ENCODE measurements around the gene AGAP5. TPM values are rescaled to one million over a fixed set of nuclear protein-coding genes. Genes with fewer than 3 reads are reported as not detected.

The AGAP5 gene
- total RNA-seq, 1 experiment from 2014 or later = 6.6 TPM

- Histone ChIP-seq H3K27me3 (ENCODE audit: control insufficient read depth, insufficient read depth, low read length) (no peaks in the 10 kb centered on the region), H3K4me3 (ENCODE audit: low read depth in 2 of 2, low read length in 2 of 2) (no peak within 1 kb of the TSS), H3K9me3 (ENCODE audit: control insufficient read depth, insufficient read depth, low read depth, low read length) (no peaks in the 10 kb centered on the region), H3K27ac (ENCODE audit: low read length) (no peak within 1 kb of the TSS), H3K4me1 (ENCODE audit: control insufficient read depth, insufficient read depth, low read length) (peaks cover 3% of the 10 kb centered on the region; the same call in 1 of the 2 replicates), H3K36me3 (ENCODE audit: control insufficient read depth, insufficient read depth, low read length) (no peaks in the 10 kb centered on the region)
- no TSS peak for BruUV-seq (replicated peaks)
- ATAC-seq (no peak), DNase-seq (ENCODE audit: low read depth, low spot score) (no peak)
- CTCF ChIA-PET = no interaction called here
- intact Hi-C loops (cut with micrococcal nuclease; ENCODE audit: unreplicated experiment) (no loop called here), in situ Hi-C loops (cut with HindIII; ENCODE audit: low pct_unique_long_range_greater_than_20kb, low sequenced_read_pairs) (no loop called here)
- POLR2A ChIA-PET = no interaction called here
- no peak for TF ChIP-seq TCF7L2 (IDR thresholded peaks at IDR 0.05; ENCODE audit: low read depth, low read length)
- no peak for TF ChIP-seq POLR2AphosphoS5 (IDR thresholded peaks at IDR 0.05; ENCODE audit: low read depth, low read length)
- no peak for TF ChIP-seq CTCF (IDR thresholded peaks at IDR 0.05)
- TF ChIP-seq SIN3A (IDR thresholded peaks at IDR 0.05; ENCODE audit: borderline replicate concordance, insufficient read depth, low read depth, low read length) = no peak
- no peak for TF ChIP-seq REST (IDR thresholded peaks at IDR 0.05; ENCODE audit: insufficient read depth in 1 of 2, low read depth in 2 of 2, low read length in 1 of 2)
Observed at GRCh38 chr10:73655990-73656298, 42.0 kb downstream of the AGAP5 start, which contains the start of gene SYNPO2L. Gene SYNPO2L (minus strand): TSS chr10:73656029. CDS start chr10:73655922, 107 bp downstream.

GRCh38 chr10:73655257-73655989, 42.5 kb downstream of the AGAP5 start:
- POLR2A ChIA-PET = no interaction called here
- Histone ChIP-seq H3K27me3 (ENCODE audit: control insufficient read depth, insufficient read depth, low read length) (no peaks in the 10 kb centered on the region), H3K27ac (ENCODE audit: low read length) (no peak overlapping the region), H3K9me3 (ENCODE audit: control insufficient read depth, insufficient read depth, low read depth, low read length) (no peaks in the 10 kb centered on the region), H3K36me3 (ENCODE audit: control insufficient read depth, insufficient read depth, low read length) (no peaks in the 10 kb centered on the region), H3K4me3 (ENCODE audit: low read depth in 2 of 2, low read length in 2 of 2) (no peak overlapping the region), H3K4me1 (ENCODE audit: control insufficient read depth, insufficient read depth, low read length) (no peaks in the 10 kb centered on the region)
- CTCF ChIA-PET = no interaction called here
- ATAC-seq (no peak), DNase-seq (ENCODE audit: low read depth, low spot score) (no peak)
- intact Hi-C loops (cut with micrococcal nuclease; ENCODE audit: unreplicated experiment) (no loop called here), in situ Hi-C loops (cut with HindIII; ENCODE audit: low pct_unique_long_range_greater_than_20kb, low sequenced_read_pairs) (no loop called here)
- TF ChIP-seq TCF7L2 (IDR thresholded peaks at IDR 0.05; ENCODE audit: low read depth, low read length) = no peak
- no peak for TF ChIP-seq REST (IDR thresholded peaks at IDR 0.05; ENCODE audit: insufficient read depth in 1 of 2, low read depth in 2 of 2, low read length in 1 of 2)
- no peak for TF ChIP-seq POLR2AphosphoS5 (IDR thresholded peaks at IDR 0.05; ENCODE audit: low read depth, low read length)
- BruUV-seq (replicated peaks) = no TSS peak

Data from Panc1 (cell line).